Sigmoid colon (tissue), 4 donors: ENCODE measurements around the gene SEPTIN7.

Experiments
- EP300 ChIP-seq, 4 donors: sonication (generic); formaldehyde crosslinking; IDR thresholded peaks; one replicate each; pipeline ENCODE4 v1.6.1; 2017; ENCODE audit warnings: antibody characterized with exemption in 4 of 4
- TF ChIP-seq, protein P1 (sequence below), 4 experiments: fragments of 450-650 bp in 3 of 4; fragments of 200-600 bp in 1 of 4; IDR thresholded peaks; one replicate each; pipeline ENCODE4 v1.5.1; 2016 to 2019; ENCODE audit warnings: antibody characterized with exemption in 4 of 4, mild to moderate bottlenecking in 3 of 4, moderate library complexity in 2 of 4

DNA sequence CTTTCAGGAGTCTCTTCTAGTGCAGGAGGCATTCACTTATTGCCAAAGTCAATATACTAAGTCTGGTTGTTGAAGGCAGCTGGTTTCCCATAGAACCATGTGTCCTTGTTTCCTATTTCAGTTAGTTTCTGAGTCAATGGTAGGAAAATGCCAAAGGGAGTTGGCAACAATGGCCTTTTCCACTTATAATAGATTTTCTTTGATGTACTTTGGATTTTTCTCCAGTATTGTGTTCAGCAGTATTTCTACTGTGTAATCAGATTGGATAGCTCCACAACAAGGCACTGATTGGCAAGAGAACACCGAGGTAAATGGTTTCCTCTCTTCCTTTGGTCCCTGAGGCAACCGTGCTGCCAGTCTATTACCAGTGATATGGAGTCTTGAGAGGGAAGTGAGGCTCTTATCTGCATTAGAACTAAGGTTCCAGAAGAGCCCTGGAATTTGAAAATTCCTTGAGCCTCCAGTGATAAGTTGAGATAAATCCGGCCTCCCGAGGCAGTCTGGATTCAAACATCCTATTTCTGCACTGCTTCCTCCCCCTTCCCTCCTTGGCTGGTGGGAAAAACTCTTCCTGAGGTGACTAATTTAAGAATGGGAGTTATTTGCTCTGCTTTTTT, 7.9 kb upstream of the SEPTIN7 start:
- TF ChIP-seq, protein P1, sequence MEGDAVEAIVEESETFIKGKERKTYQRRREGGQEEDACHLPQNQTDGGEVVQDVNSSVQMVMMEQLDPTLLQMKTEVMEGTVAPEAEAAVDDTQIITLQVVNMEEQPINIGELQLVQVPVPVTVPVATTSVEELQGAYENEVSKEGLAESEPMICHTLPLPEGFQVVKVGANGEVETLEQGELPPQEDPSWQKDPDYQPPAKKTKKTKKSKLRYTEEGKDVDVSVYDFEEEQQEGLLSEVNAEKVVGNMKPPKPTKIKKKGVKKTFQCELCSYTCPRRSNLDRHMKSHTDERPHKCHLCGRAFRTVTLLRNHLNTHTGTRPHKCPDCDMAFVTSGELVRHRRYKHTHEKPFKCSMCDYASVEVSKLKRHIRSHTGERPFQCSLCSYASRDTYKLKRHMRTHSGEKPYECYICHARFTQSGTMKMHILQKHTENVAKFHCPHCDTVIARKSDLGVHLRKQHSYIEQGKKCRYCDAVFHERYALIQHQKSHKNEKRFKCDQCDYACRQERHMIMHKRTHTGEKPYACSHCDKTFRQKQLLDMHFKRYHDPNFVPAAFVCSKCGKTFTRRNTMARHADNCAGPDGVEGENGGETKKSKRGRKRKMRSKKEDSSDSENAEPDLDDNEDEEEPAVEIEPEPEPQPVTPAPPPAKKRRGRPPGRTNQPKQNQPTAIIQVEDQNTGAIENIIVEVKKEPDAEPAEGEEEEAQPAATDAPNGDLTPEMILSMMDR (IDR thresholded peaks at IDR 0.05) = no peak
- no peak for TF ChIP-seq EP300 (IDR thresholded peaks at IDR 0.05)
